HS-27A (cell line): ENCODE data around the gene DSEL.

Experiments used
- DNase-seq: peaks from one replicate; pipeline ENCODE4 v3.0.0-alpha.2; 2012; ENCODE audit warnings: low read depth, missing footprints

The DSEL gene

DNA sequence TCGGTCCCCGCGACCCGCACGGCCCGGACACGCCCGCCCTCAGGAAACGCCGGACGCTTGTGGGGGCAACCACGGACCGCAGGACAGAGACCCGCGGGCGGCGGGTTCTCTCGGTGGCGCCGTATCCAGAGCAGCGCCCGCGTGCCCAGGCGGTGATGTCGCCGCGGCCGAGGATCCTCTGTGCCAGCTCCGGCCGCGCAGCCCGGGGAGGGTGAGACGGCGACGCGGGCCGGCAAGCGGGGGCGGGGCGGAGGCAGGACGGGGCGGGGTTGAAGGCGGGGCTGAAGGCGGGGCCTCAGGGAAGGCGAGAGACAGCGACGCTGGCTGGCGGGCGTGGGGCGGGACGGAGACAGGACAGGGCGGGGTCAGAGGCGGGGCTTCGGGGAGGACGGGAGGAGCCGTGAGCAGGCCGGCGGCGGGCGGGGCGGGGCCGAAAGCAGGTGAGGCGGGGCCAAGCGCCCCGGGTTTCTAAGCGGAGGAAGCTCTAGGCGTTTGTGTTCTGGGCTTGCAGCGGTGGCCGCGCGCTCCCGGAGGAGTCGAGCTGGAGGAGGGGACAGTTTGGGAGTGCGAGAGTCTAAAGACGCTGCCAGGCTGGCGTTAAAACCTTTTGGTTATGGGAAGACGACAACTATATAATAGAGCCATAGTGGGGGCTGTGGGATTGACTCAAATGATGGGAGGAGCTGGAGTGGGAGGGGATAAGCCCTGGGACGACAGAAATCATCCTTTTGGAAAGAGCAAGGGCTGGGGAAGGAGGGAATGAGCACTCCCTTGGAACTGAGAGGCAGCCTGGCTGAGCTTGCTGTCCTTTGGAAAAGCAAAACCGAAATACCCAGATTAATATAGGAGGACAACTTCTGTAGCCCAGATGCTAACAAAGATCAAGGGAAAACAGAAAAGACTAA lies at the start of gene DSEL:
DSEL (minus strand) TSS at position 182 of the 905 bp plus-strand sequence. CDS start 2,112 bp downstream, outside the sequence.
- DNase-seq = peak; percentile 74

DNA sequence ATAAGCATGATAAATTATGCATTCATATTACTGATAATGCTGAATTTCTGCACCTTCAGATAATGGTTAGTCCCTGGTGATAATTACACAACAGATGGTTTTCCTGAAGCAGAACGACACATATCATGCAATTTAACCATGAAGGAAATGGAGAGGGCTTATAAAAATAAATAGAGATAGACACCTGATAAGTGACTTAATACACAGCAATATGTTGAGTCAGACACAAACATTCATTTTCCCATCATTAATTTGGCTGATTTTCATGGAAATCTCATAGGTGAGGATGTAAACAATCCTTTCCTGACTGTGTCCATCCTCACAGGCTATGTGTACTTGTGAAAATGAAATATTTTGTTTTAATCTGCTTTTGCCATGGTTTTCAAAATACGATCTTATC lies 36.9 kb upstream of the DSEL start:
- no peak for DNase-seq

- no peak for DNase-seq
Observed at GRCh38 chr18:67550872-67551520, 34.5 kb upstream of the DSEL start.

- DNase-seq = no peak
Observed at GRCh38 chr18:67549946-67550345, 33.4 kb upstream of the DSEL start.

- DNase-seq = no peak
Observed at GRCh38 chr18:67545681-67546080, 29.2 kb upstream of the DSEL start.

GRCh38 chr18:67540559-67540958 lies 24.0 kb upstream of the DSEL start:
- DNase-seq = no peak

GRCh38 chr18:67531929-67532328 lies 15.4 kb upstream of the DSEL start:
- DNase-seq = no peak

GRCh38 chr18:67525328-67526099 lies 9.0 kb upstream of the DSEL start:
- peak; percentile 77 for DNase-seq

DNA sequence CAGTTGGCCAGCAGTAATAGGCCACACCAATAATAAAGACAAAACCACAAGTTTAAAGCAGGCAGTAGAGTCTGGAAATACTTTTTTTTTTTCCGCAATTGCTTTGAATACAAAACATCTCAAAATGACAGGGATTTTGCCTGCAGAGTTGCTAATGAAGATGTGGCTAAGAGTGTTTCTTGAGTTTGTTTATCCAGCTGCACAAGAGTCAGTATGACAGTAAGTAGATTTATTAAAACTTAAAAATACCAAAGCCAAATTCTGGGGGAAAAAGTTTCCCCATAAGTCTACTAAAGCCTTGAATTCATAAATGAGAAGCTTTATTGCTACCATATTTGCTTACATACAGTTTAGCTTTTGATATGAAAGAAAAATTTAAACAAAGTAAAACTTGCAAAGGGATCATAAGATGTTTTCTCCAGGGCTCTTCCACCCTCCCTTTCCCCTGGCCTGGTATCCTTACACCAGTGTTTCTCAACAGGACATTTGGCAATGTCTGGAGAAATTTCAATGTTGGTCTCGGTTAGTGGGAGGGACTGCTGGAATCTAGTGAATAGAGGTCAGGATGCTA lies 3.9 kb upstream of the DSEL start:
- DNase-seq = no peak

- no peak for DNase-seq
Observed at GRCh38 chr18:67519592-67519991, 3.1 kb upstream of the DSEL start.

DNA sequence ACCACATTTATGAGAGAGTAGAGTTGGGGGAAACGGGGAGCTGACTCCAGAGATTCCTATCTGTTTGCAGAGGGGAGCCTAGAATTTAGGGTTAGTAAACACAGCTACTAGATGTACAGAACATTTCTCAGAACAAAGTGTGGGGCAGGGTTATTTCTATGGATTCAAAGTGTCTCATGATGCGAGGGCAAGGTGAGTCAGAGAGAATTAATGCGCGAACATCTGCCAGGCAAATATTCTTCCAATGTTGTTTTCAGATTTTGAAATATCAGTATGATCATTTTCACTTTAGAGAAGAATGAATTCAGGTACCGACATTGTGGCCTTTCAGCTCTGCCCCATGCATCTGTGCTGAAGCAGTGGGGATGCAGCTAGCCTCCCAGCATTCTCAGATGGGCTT lies 2.0 kb upstream of the DSEL start:
- DNase-seq = no peak

DNA sequence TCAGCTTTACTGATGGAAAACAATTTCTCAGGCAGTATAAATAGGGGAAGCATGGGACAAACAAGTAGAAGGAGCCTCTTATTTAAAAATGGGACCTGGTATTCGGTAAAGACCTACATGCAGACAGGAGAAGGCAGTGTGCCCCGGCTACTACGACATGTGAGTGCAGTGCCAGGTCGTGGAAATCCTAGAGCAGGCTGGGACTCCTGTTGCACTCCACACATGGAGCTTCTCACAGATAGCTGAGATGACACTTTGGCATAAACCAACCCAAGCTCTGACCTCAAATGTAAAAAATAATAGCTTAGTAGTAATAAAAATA lies 885 bp upstream of the DSEL start:
- no peak for DNase-seq

- no peak for DNase-seq
Observed at GRCh38 chr18:67515942-67516538, 480 bp downstream of the DSEL start.

GRCh38 chr18:67514901-67515540 lies 1.5 kb downstream of the DSEL start:
- no peak for DNase-seq

DNA sequence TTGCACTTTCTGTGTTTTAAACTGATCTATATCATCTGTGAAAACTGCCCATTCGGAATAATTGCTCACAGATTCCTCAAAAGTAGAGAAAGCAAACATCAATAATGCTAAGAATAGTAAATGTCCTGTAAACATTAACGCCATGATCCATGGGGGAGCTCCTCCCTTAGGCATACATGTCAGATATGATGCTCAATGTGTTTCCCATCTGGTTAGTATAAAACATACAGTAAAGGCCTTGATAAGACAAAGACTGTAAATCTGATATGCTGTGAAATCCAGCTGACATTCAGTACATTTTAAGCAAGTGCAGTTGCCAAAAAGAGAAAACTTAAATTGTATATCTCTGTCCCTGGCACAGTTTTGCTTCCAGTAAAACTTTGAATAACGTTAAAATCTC lies 2.1 kb downstream of the DSEL start:
- DNase-seq = no peak

- DNase-seq = no peak
Observed at GRCh38 chr18:67513280-67513679, 3.2 kb downstream of the DSEL start.

DNA sequence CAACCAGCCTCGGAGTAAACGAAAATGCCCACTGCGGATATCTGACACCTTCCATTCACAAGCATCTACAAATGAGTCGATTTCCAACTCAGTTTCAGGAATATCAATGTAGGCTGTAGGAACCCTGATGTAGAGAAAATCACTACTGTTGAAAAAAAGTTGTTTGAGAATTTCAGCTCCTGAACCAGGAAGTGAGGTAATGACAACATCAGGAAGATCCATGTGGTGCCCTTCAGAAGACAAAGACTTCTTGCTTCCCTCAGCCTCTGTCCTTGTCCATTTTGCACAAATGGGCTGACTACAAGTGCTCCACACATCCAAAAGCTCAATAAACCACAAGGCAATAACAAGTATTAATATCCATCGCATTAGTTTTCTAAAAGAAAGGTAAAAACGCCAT lies 4.7 kb downstream of the DSEL start:
- no peak for DNase-seq

- DNase-seq = no peak
Observed at GRCh38 chr18:67510831-67511230, 5.7 kb downstream of the DSEL start.

DNA sequence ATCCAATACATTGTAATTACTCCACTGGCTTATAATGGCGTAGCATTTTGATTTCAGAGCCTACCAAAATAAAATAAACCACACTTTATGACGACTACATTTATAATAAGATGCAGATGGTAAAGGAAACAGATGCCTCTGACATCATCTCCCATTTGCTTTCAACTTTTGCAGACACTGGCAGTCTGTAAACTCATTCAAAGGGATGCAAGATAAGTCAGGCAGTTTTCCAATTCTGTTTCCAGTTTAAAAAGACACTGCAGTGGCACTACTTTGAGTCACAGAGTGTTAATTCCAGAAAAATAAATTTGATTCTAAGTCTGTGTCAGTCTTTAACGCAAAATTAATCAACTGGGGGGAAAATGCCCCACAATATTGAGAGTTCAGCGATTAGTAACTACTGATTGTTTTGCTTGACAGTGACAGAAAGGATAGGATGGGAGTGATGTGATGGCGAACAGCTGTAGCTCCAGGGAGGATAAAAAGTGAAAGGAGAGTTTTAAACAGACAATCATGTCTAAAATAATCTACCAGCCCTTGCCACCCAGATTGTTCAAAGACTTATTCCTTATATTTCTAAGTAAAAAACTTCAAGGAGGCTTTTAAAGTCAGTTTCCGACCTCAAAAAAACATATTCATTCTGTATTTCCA lies 6.7 kb downstream of the DSEL start:
- no peak for DNase-seq

DNA sequence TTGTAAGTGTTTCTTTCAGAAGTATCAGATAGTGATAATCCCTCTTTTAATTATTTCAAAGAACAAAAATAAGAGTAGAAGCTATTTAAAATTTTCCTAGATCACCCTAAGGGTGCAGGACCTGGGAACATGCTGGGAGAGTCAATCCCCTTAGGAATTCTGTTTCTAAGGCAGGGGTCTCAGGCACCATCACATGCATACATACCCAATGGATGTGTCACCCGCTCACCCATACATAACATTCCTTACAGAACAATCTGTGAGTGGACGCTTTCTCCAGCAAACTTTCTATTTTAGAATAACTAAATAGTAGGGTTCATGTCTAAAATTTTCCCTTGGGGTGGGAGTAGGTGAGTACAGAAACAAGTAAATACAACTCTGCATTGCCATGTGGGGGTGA lies 8.4 kb downstream of the DSEL start:
- DNase-seq = no peak

DNA sequence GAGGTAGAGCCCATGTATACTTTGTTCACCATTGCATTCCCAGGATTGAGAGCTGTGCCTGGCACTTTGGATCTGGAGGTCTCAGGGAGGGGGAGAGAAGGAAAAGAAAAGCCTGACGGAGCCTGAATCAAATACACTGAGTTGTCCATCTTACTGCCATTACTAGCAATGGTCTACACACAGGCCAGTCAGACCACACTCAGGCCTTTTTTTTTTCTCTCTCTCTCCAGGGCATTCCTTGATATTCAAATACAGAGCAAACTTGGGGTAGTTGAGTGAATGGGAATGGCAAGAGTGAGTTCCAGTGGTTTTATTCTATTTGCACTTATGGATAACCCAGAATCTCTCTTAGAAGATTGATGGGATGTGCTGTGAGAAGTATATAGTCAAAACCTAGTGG lies 11.8 kb downstream of the DSEL start:
- DNase-seq = no peak
